ENCODE measurements around the gene KCNMA1.

The KCNMA1 gene

GRCh38 chr10:77634939-77635338 is 2.7 kb downstream of the KCNMA1 start:
- DNase-seq (ENCODE audit: low read depth in 3 of 3), result no peak

DNA sequence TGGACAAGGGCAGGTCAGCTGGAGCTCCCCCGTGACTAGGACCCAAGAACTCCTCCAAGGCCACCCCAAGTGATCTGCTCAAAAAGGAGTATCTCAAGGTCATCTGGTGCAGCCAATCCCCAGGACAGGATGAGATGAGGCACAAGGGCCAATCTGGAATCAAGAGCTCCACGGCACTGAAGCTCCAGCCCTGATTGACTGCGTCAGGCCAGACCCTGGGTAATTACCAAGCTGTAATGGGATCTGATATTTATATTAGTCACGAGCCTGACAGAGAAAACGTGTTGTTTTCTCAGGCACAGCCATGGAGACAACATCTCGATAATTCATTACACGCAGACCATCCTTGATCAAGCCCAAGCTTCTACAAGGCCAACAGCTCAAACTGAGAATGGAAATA is 4.2 kb downstream of the KCNMA1 start:
- DNase-seq (ENCODE audit: low read depth in 3 of 3), result no peak

DNA sequence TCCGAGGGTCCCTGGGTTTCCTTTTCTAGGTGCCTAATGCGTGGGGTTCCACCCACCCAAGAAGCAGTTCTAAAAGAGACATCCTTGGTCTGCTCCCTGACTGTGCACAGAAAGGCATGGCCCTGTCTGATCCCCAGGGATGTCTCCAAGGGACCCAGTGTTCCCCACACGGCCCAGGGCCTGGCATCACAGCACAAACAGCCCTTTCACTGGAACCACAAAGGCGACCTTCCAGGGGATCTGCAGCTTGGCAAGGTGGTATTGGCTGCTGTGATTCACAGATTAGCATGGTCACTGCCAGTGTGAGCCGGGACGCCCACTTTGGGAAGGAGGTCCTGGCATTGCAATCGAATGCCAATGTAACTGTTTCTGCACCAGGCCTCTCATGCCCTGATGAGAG is 6.4 kb downstream of the KCNMA1 start:
- no peak for DNase-seq (ENCODE audit: low read depth in 3 of 3)

GRCh38 chr10:77630507-77630848 is 7.1 kb downstream of the KCNMA1 start:
- no peak for DNase-seq (ENCODE audit: low read depth in 3 of 3)

DNA sequence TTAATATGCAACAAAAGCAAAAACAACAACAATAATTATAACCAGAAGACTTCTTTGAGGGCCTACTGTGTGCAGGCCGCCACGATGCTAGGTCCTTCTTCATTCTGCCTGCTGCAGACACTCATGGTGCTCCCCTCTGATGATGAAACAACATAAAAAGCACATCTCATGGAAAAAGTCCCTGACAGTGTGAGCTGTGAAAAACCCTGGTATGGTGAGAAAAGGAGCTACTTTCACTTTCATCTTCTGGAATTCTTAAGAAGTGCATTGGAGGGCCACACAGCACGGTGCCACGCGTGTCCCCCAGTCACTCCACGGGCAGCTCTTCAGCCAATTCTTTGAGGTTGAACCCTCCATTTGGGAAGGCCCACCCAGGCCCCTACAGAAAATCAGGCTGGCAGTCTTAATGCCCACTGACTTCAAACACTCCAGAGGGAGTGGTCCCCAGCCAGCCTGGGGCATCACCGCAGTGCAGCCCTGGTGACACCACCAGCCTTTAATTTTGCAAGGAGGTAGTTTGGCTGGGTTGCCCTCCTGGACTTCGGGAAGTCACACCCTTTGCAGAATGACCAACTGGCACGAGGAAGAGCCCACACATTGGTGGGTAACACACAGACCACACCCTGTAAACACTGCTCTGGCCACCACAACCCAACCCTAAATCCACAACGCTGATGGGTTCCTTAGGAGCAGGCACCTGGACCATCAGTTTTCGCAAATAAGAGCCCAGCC is 7.7 kb downstream of the KCNMA1 start:
- no peak for DNase-seq (ENCODE audit: low read depth in 3 of 3)

DNA sequence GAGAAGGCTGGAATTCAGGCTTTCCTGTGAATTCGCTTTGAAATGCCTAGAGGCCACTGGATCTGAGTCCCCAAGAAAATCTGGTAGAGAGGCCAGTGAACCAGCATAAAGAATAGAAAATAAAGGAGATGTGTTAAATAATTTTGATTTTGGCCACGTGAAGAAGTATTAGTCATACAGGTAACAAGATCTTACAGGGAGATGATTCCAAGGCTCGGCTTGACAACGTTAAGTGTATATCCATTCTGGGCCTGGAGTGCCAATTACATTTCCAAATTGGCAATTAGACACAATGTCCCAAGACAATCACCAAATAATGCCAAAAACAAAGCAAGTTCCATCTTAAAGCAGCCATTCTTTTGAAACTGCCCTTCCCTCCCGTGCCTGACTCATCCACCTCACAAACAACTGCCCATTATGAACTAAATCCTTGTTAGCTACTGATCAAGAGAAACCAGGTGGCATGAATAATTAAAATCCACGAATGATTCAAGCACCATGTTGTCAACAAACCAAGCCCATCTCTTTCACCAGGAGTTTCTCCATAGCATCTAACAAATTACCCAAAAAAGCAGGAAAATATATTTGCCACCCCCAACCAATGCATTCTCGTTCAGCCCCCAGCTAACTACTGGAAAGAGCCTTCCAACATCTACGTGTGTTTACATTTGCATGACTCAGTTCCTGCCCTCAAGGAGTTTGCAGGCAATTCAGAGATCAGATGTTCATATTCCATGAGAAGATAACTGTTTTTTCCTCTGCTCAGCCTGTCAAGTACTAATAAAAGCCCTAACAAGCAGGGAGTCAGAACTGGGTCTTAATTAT is 8.5 kb downstream of the KCNMA1 start:
- DNase-seq (ENCODE audit: low read depth in 3 of 3), result no peak

DNA sequence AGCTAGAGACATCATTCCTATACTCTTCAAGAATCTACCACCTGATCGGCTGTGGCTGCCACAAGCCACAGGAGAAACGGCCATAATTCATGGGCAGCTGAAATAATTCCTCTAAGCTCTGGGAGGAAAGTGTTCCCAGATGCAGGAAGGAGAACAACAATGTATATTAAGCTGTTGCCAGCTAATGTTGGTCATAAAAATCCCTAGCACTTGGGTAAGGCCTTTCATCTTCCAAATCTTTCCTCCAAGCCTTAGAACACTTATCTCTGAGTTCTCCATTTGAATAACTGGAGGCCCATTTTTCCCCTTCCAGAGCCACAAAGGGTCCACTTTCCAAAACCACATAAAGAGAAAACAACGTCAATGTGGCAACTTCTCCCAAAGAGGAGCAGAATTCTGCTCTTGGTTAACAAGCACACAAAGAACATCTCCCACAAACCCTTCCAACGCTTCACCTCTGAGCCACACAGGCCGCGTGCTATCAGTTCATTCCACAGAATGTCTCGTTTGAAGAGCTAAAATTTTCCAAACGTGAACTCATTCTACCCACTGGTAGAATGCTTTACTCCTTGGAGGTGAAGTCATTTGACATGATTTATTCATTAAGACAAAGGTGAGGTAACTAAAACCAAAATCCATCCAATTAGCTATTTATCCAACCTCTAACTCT is 11.2 kb downstream of the KCNMA1 start:
- no peak for DNase-seq (ENCODE audit: low read depth in 3 of 3)

GRCh38 chr10:77625379-77625778 is 12.2 kb downstream of the KCNMA1 start:
- DNase-seq (ENCODE audit: low read depth in 3 of 3), result no peak

GRCh38 chr10:77622889-77623291 is 14.7 kb downstream of the KCNMA1 start:
- DNase-seq (ENCODE audit: low read depth in 3 of 3), result no peak

GRCh38 chr10:77620731-77621130 is 16.9 kb downstream of the KCNMA1 start:
- no peak for DNase-seq (ENCODE audit: low read depth in 3 of 3)

GRCh38 chr10:77619964-77620703 is 17.5 kb downstream of the KCNMA1 start:
- DNase-seq (ENCODE audit: low read depth in 3 of 3), result no peak

DNA sequence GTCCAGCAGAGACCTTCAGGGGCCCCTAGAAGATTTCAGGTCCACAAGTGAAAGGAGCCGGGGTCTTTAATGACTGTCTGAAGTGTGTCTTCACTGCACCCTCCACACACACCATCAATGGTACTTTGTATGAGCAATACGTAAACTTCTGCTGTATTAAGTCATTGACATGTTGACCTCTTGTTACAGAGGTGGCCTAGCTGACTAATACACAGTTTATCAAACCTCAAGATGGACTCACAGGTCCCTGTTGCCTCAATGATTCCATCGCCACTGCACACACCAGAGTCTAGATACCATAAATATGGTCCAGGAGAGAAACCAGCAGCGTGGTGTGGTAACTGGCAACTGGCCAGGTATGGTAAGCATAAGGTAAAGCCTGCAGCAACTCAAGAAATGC is 19.5 kb downstream of the KCNMA1 start:
- no peak for DNase-seq (ENCODE audit: low read depth in 3 of 3)

GRCh38 chr10:77616766-77617165 is 20.8 kb downstream of the KCNMA1 start:
- DNase-seq (ENCODE audit: low read depth in 3 of 3), result no peak

- no peak for DNase-seq (ENCODE audit: low read depth in 3 of 3)
Measured at GRCh38 chr10:77614778-77615625, 22.6 kb downstream of the KCNMA1 start.

- no peak for DNase-seq (ENCODE audit: low read depth in 3 of 3)
Measured at GRCh38 chr10:77613476-77614130, 24.0 kb downstream of the KCNMA1 start.

DNA sequence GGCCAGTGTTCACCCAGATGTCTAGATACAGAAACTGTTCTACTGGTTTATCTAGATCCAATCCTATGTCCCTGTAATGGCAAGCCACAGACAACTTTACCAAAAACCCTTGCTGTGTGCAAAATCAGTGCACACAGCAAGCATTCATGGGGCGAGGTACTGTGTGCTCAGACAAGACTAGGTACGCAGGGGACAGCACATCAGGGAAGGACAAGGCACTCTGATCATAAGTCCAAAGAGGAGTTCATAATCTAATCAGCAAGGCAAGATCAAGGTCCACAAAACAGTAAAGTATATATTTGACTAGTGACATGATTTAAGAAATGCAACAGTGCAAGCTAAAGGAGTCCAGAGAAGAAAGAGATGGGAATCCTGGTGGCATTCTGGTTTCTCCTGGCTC is 25.9 kb downstream of the KCNMA1 start:
- no peak for DNase-seq (ENCODE audit: low read depth in 3 of 3)

GRCh38 chr10:77611221-77611620 is 26.4 kb downstream of the KCNMA1 start:
- DNase-seq (ENCODE audit: low read depth in 3 of 3), result no peak

GRCh38 chr10:77609781-77610272 is 27.8 kb downstream of the KCNMA1 start:
- no peak for DNase-seq (ENCODE audit: low read depth in 3 of 3)

- DNase-seq (ENCODE audit: low read depth in 3 of 3), result no peak
Measured at GRCh38 chr10:77608281-77608680, 29.3 kb downstream of the KCNMA1 start.

GRCh38 chr10:77606751-77607150 is 30.9 kb downstream of the KCNMA1 start:
- DNase-seq (ENCODE audit: low read depth in 3 of 3), result no peak

All from stimulated activated CD4-positive, alpha-beta T cell treated with anti-CD3 and anti-CD28 coated beads, TNF-alpha, amount 100 ng/mL, for 4 hours (primary cell).